GM12878 (cell line): Measurements from ENCODE around the gene ATP4B. TPM values are rescaled to one million over a fixed set of nuclear protein-coding genes. Genes with fewer than 3 reads are reported as not detected.

Source experiments
- ATAC-seq: fragments of 200-7000 bp; cut with Tn5 transposase; 3 replicates; pipeline ENCODE4 v1.9.1; 2020; ENCODE audit warnings: mild to moderate bottlenecking, moderate library complexity
- BruUV-seq: library from RNA; stranded (reverse); fragments of 400-500 nt; replicated peaks from 2 replicates; lab custom pipeline; 2021; lab: Mats Ljungman, UMichigan
- CTCF ChIA-PET: fragments of 300-600 bp; sonication (Branson Sonifier 250); formaldehyde crosslinking; extraction: SDS; loops from one replicate; lab custom pipeline; 2021; ENCODE audit warnings: inconsistent platforms; lab: Yijun Ruan, JAX
- POLR2A ChIA-PET: fragments of 350-600 bp; formaldehyde crosslinking; extraction: SDS; loops from one replicate; lab custom pipeline; 2021; ENCODE audit warnings: inconsistent platforms; lab: Charles Lee
- RAD21 ChIA-PET: fragments of 300-600 bp; sonication (Branson Sonifier 250); formaldehyde crosslinking; loops from one replicate; lab custom pipeline; 2023; ENCODE audit warnings: antibody characterized with exemption; ENCODE audit not compliant: unreplicated experiment; lab: Charles Lee
- SMC1A ChIA-PET: fragments of 300-600 bp; sonication (Branson Sonifier 250); formaldehyde crosslinking; loops from one replicate; lab custom pipeline; 2023; ENCODE audit not compliant: unreplicated experiment, uncharacterized antibody; lab: Charles Lee
- DNase-seq: peaks from one replicate; pipeline ENCODE4 v3.0.0-alpha.2; 2011; ENCODE audit warnings: low read depth, low spot score
- FAIRE-seq: peaks from 3 replicates; lab custom pipeline; 2011; peaks lifted over from hg19 to GRCh38; lab: Jason Lieb, UNC
- H2AFZ ChIP-seq: 2 replicates; pipeline ENCODE4 v1.6.0; 2011; ENCODE audit warnings: low read depth, low read length, control low read depth; ENCODE audit not compliant: control insufficient read depth
- H3K27ac ChIP-seq: 2 replicates; pipeline ENCODE4 v1.5.1; 2011; ENCODE audit warnings: control low read depth; ENCODE audit not compliant: control insufficient read depth, insufficient read depth
- H3K27me3 ChIP-seq, 2 experiments: replicated peaks in 1 of 2; 2 replicates each; pipeline versions ENCODE4 v1.6.0 to v1.6.1; 2011; ENCODE audit warnings: low read length in 1 of 2; ENCODE audit not compliant: control insufficient read depth in 2 of 2, insufficient read depth in 2 of 2
- H3K36me3 ChIP-seq, 2 experiments: 2 replicates each; pipeline ENCODE4 v1.5.1; 2011; ENCODE audit warnings: low read length in 1 of 2; ENCODE audit not compliant: control insufficient read depth in 2 of 2, insufficient read depth in 2 of 2
- H3K4me1 ChIP-seq: 2 replicates; pipeline ENCODE4 v1.6.1; 2011; ENCODE audit warnings: mild to moderate bottlenecking, low read length, moderate library complexity, mixed read lengths; ENCODE audit not compliant: control insufficient read depth, insufficient read depth
- H3K4me2 ChIP-seq: 2 replicates; pipeline ENCODE4 v1.6.0; 2011; ENCODE audit warnings: control low read depth; ENCODE audit not compliant: control insufficient read depth, insufficient read depth
- H3K4me3 ChIP-seq: fragments of 200-600 bp; sonication (generic); 2 replicates; pipeline ENCODE4 v1.5.1; 2016
- H3K79me2 ChIP-seq: 2 replicates; pipeline ENCODE4 v1.6.0; 2011; ENCODE audit warnings: low read length; ENCODE audit not compliant: control insufficient read depth, insufficient read depth
- H3K9ac ChIP-seq: 2 replicates; pipeline ENCODE4 v1.8.0; 2011; ENCODE audit warnings: low read length, control low read depth, mixed read lengths; ENCODE audit not compliant: control insufficient read depth, insufficient read depth
- H3K9me3 ChIP-seq: replicated peaks from 3 replicates; pipeline ENCODE4 v1.5.1; 2011; ENCODE audit warnings: mild to moderate bottlenecking, low read length; ENCODE audit not compliant: control insufficient read depth, insufficient read depth
- H4K20me1 ChIP-seq: 2 replicates; pipeline ENCODE4 v1.6.0; 2011; ENCODE audit not compliant: control insufficient read depth, insufficient read depth
- CHD4 ChIP-seq: fragments of 200-600 bp; sonication (generic); IDR thresholded peaks from 2 replicates; pipeline ENCODE4 v1.6.1; 2016; ENCODE audit warnings: mild to moderate bottlenecking
- CREB1 ChIP-seq: IDR thresholded peaks from 2 replicates; pipeline ENCODE4 v1.6.1; 2012; ENCODE audit warnings: low read depth, mild to moderate bottlenecking, inconsistent platforms
- CREM ChIP-seq: IDR thresholded peaks from 2 replicates; pipeline ENCODE4 v1.6.1; 2014; ENCODE audit warnings: antibody characterized with exemption, low read depth
- E4F1 ChIP-seq: fragments of 450-650 bp; IDR thresholded peaks from 2 replicates; pipeline ENCODE4 v1.6.1; 2018; ENCODE audit warnings: borderline replicate concordance, mild to moderate bottlenecking; ENCODE audit not compliant: partially characterized antibody
- ETV6 ChIP-seq, 2 experiments: fragments of 450-650 bp in 1 of 2; IDR thresholded peaks in 1 of 2; conservative IDR thresholded peaks in 1 of 2; 2 replicates each; pipeline ENCODE4 v1.6.1; 2014; ENCODE audit warnings: antibody characterized with exemption in 1 of 2, borderline replicate concordance in 1 of 2, low read depth in 1 of 2, mild to moderate bottlenecking in 1 of 2, moderate library complexity in 1 of 2
- HDAC6 ChIP-seq: fragments of 200-600 bp; sonication (generic); IDR thresholded peaks from one replicate; pipeline ENCODE4 v1.8.0; 2017; ENCODE audit warnings: antibody characterized with exemption; ENCODE audit not compliant: unreplicated experiment
- MTA3 ChIP-seq: IDR thresholded peaks from 2 replicates; pipeline ENCODE4 v1.6.1; 2012; ENCODE audit warnings: low read length, inconsistent platforms, borderline replicate concordance
- NFIC ChIP-seq: IDR thresholded peaks from 2 replicates; pipeline ENCODE4 v1.6.1; 2012; ENCODE audit warnings: low read depth, mild to moderate bottlenecking, inconsistent platforms, low read length, moderate library complexity
- NR2C2 ChIP-seq: IDR thresholded peaks from 2 replicates; pipeline ENCODE4 v1.6.1; 2011; ENCODE audit warnings: borderline replicate concordance, low read depth; ENCODE audit not compliant: control insufficient read depth, insufficient read length
- POU2F2 ChIP-seq: IDR thresholded peaks from 3 replicates; pipeline ENCODE4 v1.6.1; 2011; ENCODE audit warnings: low read depth, mild to moderate bottlenecking, low read length, borderline replicate concordance
- RELA ChIP-seq: fragments of 450-650 bp; IDR thresholded peaks from 2 replicates; pipeline ENCODE4 v1.8.0; 2014; ENCODE audit warnings: borderline replicate concordance; ENCODE audit not compliant: partially characterized antibody
- SMAD1 ChIP-seq: fragments of 450-650 bp; IDR thresholded peaks from 2 replicates; pipeline ENCODE4 v1.6.1; 2018; ENCODE audit warnings: mild to moderate bottlenecking, low read depth; ENCODE audit not compliant: partially characterized antibody
- SP1 ChIP-seq: IDR thresholded peaks from one replicate; pipeline ENCODE4 v1.6.1; 2011; ENCODE audit warnings: low read depth, low read length
- SRF ChIP-seq, 2 experiments: IDR thresholded peaks; 2 replicates each; pipeline ENCODE4 v1.6.1; 2011; ENCODE audit warnings: low read depth in 2 of 2, low read length in 2 of 2, mild to moderate bottlenecking in 1 of 2, moderate library complexity in 1 of 2
- TAF1 ChIP-seq: IDR thresholded peaks from 2 replicates; pipeline ENCODE4 v1.6.1; 2011; ENCODE audit warnings: mild to moderate bottlenecking, low read depth, low read length, borderline replicate concordance
- TCF12 ChIP-seq: IDR thresholded peaks from 2 replicates; pipeline ENCODE4 v1.6.1; 2011; ENCODE audit warnings: low read depth, mild to moderate bottlenecking, low read length
- USF2 ChIP-seq: IDR thresholded peaks from 2 replicates; pipeline ENCODE4 v1.6.1; 2011; ENCODE audit warnings: low read depth, low read length, improper control_type of control experiment, borderline replicate concordance
- ZSCAN29 ChIP-seq: fragments of 450-650 bp; IDR thresholded peaks from 2 replicates; pipeline ENCODE4 v1.6.1; 2017; ENCODE audit warnings: mild to moderate bottlenecking, moderate library complexity
- WGBS: methylation state at CpG from one replicate; pipeline ENCODE4 v1.1.6; 2016; ENCODE audit warnings: low lambda C conversion rate; ENCODE audit not compliant: insufficient replicate concordance, insufficient coverage; ENCODE audit errors: missing lambda C conversion rate; 5-methylcytosine and 5-hydroxymethylcytosine counted together
- in situ Hi-C: fragments of 300-500 bp; cut with MboI; formaldehyde crosslinking; loops from 9 replicates; pipeline ENCODE4 v1.14.3; 2018; ENCODE audit warnings: mixed read lengths
- intact Hi-C: fragments of 100-400 bp; cut with micrococcal nuclease; formaldehyde crosslinking; loops from one replicate; pipeline ENCODE4 v1.14.2; 2022; ENCODE audit not compliant: unreplicated experiment
- polyA plus RNA-seq, 11 experiments: library from polyadenylated mRNA; depleted of rRNA in 4 of 11; unstranded in 6 of 11; stranded (reverse) in 5 of 11; fragments of >200 nt; fragmentation: Nextera tagmentation in 4 of 11; fragmentation: Illumina TruSeq in 1 of 11; extraction: Ambion mirVana in 4 of 11; extraction: Trizol in 1 of 11; gene quantifications; 1 replicate in 1 of 11; 2 replicates in 10 of 11; pipeline versions ENCODE4 v1.2.1 to v1.2.3, GENCODE V29; 2011 to 2016; ENCODE audit warnings: inconsistent platforms in 2 of 11, missing spikeins in 2 of 11, low read depth in 1 of 11
- total RNA-seq, 4 experiments: library from RNA; depleted of rRNA in 3 of 4; stranded (reverse); fragments of >200 nt in 3 of 4; fragmentation: Illumina TruSeq in 1 of 4; extraction: Trizol in 1 of 4; gene quantifications; 2 replicates each; pipeline versions ENCODE4 v1.2.1 to v1.2.3, GENCODE V29; 2013 to 2021

The ATP4B gene
- total and polyA plus RNA-seq, 10 of the 15 experiments (the other 5 are each of a cell fraction or from before 2014, with no cell fraction given): 0.05 to 0.33 (median 0.20) TPM; not detected in 4

GRCh38 chr13:113622791-113623490, 35.1 kb downstream of the ATP4B start:
- no peaks in the 10 kb centered on the region for H3K4me1 ChIP-seq
- ChIA-PET POLR2A (no interaction called here), RAD21 (no interaction called here), SMC1A (no interaction called here), CTCF (no interaction called here)
- FAIRE-seq (no peak), ATAC-seq (no peak), DNase-seq (no peak)
- H3K36me3 ChIP-seq: peaks cover 8 to 22% of the 10 kb centered on the region in 2 experiments; a peak in 3 of 4 replicates
- in situ Hi-C loops: no loop called here
- WGBS: over 99% methylated on average over 29 of the region's 29 CpGs
- H3K27me3 ChIP-seq: no peaks in the 10 kb centered on the region
- H4K20me1 ChIP-seq: no peaks in the 10 kb centered on the region
- H3K79me2 ChIP-seq: peaks cover 2% of the 10 kb centered on the region
- intact Hi-C loops: no loop called here
- no peak overlapping the region for H3K4me3 ChIP-seq
- H3K27ac ChIP-seq: no peak overlapping the region
- H3K4me2 ChIP-seq: no peak overlapping the region
- TF ChIP-seq POU2F2 (no peak), USF2 (no peak), MTA3 (no peak), ETV6 (conservative IDR thresholded peaks at IDR 0.05 in 1 of 2, IDR thresholded peaks at IDR 0.05 in 1 of 2; ENCODE audit: borderline replicate concordance in 1 of 2, low read depth in 1 of 2) (no peak), E4F1 (no peak), CREB1 (no peak), HDAC6 (no peak), NFIC (no peak), TCF12 (no peak), TAF1 (no peak), SMAD1 (no peak), CHD4 (no peak), SP1 (no peak), ZSCAN29 (no peak), SRF (IDR thresholded peaks at IDR 0.05; ENCODE audit: low read depth in 2 of 2, low read length in 2 of 2) (no peak), RELA (no peak), NR2C2 (no peak), CREM (no peak)
- TF ChIP-seq, all 136 proteins: peak for 0
- no TSS peak for BruUV-seq
- H3K9me3 ChIP-seq: no peaks in the 10 kb centered on the region
- no peak overlapping the region for H2AFZ ChIP-seq
- H3K9ac ChIP-seq: no peak overlapping the region
